Stimulated activated naive CD4-positive, alpha-beta T cell treated with Interleukin-2 at 50 U/mL for 16 hours (primary cell): ENCODE measurements around the gene ATP8B4.

Experiments
- DNase-seq: peaks from one replicate; lab custom pipeline; 2025; lab: John Stamatoyannopoulos, UW

The ATP8B4 gene

DNA sequence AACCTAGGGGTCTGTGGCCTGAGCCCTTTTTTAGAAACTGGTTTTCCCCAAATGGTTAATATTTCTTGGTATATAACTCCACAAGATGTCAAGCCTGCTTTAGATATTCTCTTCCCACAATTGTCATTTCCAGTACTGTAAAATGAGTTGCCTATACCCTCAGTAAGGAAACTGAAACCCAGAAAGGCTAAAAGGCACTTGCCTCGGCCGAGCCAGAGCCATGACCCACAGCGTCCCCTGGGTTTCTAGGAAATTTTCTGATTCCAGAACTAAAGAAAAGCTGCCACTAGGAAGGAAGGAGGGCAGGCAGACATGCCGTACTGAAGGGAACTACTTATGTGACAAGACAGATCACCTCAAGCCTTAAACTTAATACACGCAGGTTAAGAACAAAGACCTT, 59.1 kb downstream of the ATP8B4 start:
- no peak for DNase-seq

DNA sequence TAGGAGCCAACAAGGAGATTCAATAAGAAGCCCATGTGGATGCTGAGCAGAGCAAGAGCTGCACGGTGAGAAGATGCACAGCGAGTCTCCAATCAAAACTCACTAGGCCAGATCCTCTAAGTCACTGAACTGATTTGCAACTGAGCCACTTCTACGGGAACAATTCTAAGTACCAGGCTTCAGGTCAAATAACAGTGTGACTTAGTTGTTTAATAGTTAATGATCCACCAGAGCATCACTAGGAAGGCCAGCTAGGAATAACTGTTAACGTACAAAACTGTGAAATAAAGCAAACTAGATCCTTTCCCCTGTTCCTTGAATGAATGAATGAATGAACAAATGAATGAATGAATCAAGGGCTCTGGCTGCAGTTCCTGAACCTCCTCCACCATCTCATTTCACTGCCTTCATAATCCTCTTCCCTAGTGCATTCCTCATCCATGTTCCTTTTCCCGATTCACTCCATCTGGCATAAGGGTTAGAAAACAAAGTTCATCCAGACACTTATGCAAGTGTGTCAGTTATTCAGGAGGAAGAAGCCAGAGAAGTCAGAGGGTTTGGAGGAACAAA, 59.7 kb downstream of the ATP8B4 start:
- no peak for DNase-seq

DNA sequence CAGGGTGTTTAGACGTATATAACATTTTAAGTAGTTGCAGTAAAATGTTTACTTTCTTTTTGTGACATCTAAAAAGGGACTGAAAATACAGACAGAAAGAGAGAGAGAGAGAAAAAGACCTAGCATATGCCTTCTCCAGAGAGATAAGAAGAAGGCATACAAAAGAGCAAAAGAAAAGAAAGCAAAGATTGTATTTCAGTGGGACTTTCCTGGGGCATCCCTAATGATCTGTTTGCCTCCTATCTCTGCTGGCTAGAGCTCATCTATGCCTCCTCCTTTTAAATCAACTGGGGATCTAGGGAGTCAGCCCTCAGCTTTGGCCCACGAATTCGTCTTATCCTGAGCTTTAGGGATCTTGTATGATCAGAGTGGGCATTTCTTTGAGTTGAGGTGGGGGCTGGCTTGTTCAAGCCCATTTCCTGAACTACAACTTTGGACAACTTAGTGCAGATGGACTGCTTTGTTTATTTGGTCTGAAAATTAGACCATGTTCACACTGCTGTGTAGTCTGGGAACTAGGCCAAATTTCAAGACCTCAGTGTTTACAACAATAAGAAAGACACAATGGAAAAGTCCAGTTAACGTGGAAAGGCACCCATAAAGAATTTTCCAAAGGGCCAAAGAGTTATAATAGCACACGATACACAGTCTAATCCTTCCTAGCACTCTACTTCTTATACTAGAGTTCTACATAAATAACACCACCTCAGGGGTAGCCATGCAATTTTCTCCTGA, 61.0 kb downstream of the ATP8B4 start:
- no peak for DNase-seq

DNA sequence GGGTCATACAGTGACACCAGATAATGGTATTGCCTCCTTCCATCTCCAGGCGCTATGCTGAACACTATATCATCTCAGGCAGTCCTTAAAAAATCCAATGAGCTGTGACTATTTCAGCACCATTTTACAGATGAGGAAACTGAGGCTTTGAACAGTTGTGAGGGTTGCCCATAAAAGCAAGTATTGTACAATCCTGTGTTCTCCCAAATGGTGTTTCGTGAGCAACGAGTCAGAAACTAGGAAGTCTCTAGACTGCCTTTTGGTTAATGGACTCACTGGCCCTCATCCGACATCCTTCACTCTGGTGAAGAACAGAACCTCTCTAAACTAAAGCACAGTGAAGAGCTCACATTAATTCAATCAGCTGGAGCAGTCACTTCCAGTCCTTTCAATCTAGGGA, 61.8 kb downstream of the ATP8B4 start:
- DNase-seq = no peak

DNA sequence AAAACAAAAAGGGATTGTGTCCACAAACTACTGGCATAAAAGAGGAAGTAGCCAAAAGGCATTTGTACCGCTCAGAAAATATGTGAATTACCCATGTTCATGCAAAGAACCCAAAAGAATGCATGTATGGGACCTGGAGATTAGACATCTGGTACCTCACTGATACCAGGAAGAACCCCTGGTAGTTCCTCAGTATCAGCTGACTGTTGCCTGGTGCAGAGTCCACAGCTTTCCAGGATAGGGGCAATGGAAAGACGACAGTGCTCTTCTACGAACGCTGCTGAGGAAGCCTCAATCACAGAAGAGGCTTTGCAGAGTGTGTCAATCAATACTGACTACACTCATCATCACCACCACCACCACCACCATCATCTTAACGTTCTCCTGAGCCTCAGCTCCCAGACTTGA, 63.3 kb downstream of the ATP8B4 start:
- no peak for DNase-seq

DNA sequence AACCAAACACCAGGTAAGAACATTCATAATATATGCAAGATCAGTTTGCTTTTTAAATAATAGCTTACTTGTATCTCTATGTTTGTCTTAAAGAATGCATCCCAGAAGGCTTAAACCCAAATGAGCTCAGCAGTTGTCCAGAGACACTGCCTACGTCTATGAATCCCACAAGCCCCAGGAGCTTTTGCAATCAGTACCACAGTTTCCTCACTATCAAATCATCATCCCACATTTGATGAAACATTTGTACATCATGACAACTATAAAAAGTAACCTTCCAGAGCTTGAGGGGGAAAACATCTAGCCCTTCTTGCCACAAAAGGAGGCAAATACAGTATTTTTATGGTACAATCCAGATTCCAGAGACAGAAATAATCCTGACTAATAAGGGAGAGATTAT, 63.7 kb downstream of the ATP8B4 start:
- no peak for DNase-seq

DNA sequence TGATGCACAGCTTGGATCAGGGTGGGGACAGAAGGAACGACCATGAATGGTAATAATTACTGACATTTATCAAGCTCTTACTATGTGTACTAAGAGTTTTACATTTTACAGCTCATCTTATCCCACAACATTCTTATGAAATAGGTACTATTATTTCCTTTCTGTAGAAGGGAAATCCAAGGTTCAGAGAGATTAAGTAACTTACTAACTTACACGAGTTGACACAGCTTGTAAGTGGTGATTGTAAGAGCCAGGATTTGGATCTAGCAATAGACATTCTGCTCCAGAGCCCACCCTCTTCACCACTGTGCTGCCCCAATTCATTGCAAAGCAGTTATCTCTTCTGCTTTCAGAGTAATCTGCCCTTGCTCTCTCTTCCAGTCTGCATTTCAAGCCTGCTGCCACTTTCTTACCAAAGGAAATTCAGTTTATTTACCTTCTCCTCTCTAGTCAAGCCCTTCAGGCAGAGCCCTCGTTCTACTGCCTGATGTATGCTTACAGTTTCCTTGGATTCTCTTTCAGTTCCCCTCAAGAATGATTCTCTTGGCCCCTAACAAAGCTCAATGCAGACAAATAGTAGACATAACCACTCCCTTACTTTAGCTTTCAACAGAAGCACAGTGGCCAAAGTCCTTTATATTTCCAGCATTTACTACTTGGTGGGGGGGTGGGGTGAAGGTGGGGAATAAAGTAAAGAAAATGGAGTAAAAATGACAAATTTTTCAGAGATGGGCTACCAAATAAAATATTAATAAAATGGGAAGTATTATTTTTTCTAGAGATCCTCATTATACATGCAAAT, 65.8 kb downstream of the ATP8B4 start:
- no peak for DNase-seq

DNA sequence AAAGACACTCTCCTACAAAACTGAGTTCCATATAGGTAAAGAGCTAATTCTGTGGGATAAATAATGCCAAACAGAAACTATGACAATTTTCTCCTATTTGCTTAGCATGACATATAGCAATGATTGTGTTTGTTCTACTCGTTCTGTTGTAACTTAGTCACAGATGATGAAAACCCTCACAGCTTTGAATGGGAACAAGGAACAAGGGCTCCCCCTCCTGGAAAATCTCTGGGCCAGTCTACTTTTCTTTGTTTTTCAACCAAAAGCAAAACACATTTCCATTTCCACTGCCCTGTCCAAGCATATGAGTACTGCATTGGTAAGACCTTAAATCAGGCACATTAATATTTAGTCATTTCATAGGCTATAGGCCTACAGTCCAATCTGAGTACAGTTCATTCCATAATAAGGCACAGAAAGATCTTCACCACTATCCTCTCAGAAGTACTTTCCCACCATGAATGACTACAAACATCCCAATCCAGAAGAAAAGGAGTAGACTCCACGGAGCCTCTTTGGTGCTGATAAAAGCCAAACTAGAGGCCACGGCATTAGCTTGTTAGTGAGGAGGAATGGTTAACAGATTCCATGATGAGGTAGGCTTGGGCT, 67.1 kb downstream of the ATP8B4 start:
- DNase-seq = no peak

DNA sequence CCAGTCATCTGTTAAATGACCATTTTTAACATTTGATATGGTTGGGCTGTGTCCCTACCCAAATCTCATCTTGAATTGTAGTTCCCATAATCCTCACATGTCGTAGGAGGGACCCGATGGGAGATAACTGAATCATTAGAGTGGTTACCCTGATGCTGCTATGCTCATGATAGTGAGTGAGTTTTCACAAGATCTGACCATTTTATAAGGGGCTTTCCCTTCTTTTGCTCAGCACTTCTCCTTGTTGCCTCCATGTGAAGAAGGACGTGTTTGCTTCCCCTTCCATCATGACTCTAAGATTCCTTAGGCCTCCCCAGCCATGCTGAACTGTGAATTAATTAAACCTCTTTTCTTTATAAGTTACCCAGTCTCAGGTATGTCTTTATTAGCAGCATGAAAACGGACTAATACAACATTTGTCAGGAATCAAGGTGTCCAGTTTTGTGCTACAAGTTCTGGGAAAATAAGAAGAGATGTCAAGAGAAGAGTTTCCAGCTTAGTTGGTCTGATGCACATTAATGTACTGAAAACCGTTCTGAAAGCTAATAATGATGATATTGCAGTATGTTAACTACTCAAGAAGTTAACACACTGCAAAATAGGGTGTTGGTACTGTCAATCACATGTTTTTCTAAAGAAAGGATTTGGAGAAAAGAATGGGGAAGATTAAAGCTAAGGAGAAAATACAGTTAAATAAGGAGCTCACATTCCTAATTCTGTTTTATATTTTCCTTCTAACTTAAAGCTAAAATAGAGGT, 67.9 kb downstream of the ATP8B4 start:
- DNase-seq = no peak

DNA sequence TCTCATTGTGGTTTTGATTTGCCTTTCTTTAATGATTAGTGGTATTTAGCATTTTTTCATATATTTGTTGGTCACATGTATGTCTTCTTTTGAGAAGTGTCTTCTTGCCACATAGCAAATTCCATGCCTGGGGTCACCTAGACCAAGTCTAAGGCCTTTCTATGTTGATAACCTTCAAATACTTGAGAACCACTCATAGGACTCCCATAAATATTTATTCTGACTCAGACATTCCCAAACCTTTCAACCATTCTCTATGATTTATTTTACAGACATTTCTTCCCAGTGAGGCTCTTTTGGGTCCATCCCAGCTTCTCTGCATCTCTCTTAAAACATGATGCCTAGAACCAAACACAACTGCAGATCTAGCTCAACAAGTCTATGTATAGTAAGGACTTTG, 69.2 kb downstream of the ATP8B4 start:
- no peak for DNase-seq

DNA sequence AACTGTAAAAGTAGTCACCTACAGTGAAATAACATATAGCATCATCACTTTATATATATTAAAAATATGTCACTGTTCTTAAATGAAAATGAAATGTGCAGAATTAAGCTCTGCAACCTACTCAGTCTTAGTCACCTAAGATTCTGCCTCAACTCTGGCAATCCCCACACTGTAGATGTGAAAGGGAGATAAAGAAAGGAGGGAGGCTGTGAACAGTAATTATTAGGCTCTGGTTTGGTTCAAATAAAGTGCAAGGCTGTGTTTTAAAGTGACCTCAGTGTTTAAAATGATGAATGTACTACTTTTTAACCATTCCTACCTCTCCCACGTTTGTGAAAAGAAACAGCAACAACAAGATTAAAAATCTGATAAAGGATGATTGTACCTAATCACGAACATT, 72.2 kb downstream of the ATP8B4 start:
- no peak for DNase-seq

DNA sequence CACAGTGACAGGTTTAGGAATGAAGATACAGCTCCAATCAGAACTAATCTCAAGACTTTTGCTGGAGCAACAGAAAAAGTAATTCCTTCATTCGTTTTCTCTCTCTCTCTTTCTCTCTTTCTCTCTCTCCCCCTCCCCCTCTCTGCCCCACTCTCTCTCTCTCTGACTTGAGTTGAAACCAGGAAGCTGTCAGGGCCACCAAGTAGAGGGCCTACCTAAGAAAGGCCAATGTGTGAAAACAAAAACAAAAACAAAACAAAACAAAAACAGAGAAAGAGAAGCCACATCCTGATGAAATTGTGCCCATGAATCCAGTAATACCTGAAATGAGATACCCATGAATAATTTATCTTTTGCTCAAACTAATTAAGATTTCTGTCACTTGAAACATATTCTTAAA, 72.9 kb downstream of the ATP8B4 start:
- DNase-seq = no peak

DNA sequence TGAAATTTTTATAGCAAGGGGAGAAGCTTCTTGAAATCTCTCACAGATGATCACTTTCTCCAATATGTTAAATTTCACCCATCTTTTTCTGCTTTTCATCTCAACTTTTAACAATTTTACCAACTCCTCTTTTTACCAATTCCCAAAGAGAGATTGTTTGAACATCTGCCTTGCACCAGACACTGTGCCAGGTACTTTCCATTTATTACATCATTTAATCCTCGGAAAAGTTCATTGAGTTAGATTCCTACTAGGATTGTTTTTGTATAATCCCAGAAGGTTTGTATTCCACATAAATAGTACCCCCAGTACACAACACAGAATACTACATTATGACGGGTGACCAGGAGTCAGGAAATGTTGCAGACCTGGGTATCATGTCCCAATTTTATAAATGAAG, 74.1 kb downstream of the ATP8B4 start:
- DNase-seq = no peak

DNA sequence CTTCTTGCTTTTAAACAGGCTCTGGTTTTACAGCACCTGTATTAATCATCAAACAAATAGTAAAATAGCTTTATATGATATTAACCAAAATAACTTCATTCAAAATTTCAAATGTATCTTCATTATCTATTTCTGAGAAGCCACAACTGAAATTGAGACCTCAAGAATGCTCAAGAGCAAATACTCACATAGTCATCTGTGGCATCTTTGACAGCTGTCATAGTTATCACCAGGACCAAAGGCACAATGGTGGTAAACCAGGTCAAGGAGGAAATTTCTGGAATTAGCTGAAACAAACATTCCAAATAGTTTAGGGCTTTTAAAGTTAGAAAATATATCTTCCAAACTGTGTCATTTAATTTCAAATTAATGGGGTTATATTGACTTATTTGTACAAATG, 74.6 kb downstream of the ATP8B4 start:
- DNase-seq = no peak

DNA sequence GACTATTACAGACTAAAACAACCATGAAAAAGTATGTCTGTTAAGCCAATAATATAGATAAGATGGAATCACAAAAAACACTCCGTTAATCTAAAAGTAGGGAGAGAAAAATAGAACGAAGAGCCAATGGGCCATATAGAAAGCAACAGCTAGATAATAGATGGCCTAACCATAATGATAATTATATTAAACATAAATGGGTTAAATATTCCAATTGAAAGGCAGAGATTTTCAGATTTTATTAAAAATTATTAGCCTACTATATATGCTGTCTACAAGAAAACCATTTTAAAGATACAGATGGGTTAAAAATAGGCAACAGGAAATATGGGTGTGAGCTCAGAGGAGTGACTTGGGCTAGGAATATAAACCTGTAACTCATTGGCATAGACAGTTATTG, 76.3 kb downstream of the ATP8B4 start:
- no peak for DNase-seq

DNA sequence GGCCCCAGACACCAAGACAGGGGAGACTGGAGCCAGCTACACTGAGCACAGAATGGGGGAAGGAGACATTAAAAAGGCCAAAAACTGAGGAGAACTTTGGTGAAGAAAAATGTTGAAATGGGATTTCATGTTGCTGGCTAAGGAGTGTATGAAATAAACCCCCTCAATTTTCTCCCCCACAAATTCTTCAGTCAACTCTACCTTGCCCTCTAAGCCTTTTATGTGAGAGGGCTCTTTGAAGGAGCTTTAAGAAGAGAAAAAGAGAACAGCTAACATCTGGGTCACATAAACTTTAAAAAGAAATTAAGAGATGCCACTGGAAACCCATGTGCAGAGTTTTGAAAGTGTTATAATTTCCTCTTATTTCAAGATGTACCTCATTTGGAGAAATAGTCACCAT, 88.6 kb downstream of the ATP8B4 start:
- DNase-seq = no peak

DNA sequence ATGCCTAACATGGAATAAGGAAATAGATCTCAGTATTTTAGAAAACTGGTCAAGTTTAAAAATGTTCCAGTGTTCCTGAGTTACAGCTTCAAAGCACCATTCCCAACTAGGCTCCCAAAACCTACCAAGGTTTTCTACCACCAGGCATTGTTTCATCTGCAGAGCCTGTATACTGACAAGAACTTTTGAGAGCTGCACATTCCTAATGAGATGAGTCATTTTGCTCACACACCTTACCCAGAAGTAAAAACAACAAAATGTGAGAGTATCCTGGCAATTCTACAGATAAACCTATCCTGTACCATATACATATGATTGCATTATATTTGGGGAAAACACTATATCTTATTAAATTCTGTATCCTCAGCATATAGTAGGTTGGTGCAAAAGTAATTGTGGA, 90.7 kb downstream of the ATP8B4 start:
- no peak for DNase-seq

DNA sequence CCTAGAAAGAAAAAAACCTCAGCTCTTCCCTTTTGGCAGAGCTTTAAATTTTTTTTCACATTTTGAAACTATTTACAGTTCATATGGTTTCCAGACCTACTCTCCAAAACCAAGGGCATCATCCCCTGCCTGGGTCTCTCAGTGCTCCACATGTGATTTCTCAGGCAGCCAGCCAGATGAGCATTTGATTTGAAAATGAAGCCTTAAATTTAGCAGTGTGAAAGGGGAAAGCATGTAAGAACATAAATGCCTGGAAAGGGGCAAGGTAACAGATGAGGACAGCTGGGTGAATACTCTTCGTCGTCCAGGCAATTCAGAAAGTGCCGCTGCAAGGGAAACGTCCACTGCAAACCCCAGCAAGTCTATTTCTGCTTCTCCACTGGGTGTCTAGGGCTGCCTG, 94.8 kb downstream of the ATP8B4 start:
- no peak for DNase-seq

DNA sequence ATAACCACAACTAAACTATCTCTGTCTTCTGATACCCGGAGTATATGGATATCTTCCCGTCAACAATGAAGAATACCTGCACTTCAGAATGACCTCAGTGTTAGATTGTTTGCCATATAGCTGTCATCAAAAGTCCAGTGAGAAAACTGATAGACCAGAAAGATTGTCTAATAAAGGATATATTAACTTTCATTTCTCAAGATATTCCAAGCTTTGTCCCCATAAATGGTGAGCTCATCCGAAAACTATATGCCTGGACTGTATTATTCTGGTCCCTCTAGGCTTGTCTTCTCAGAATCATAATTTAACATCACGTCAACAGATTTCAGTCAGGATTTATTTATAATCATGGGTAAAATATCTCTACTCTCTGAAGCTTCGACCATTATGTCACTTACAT, 100.5 kb downstream of the ATP8B4 start:
- DNase-seq = no peak

DNA sequence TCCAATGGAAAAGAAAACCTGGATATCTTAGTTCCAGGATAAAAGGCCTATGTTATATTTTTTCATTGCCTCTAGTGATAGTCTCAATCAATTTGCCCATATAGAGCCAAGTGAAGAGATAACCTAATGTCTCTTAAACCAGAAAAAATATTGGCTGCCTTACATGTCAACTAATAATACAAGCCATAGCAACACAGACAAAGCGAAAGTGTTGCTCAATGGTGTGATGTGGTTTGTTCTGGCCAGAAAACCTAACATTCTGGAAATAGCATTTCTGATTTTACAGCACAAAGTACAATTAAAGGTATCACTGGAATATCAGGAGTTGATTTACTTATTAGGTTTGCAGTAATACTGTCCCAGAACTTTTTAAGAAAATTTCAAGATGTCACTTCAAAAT, 101.5 kb downstream of the ATP8B4 start:
- no peak for DNase-seq

DNA sequence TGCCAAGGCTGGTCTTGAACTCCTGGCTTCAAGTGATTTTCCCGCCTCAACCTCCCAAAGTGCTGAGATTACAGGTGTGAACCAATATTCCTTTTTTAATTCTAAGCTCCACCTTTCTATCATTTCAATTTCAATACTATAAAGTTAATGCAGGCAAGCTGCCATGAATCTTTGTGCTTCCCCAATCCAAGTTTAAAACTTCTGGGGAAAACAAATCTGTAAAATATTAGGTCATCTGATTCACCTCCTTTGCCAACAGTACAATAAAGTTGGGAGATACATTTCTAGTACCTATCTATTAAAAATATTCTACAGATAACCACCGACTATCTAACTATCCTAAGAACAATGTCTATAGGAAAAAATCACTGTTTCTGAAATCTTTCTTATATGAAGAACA, 102.1 kb downstream of the ATP8B4 start:
- no peak for DNase-seq

DNA sequence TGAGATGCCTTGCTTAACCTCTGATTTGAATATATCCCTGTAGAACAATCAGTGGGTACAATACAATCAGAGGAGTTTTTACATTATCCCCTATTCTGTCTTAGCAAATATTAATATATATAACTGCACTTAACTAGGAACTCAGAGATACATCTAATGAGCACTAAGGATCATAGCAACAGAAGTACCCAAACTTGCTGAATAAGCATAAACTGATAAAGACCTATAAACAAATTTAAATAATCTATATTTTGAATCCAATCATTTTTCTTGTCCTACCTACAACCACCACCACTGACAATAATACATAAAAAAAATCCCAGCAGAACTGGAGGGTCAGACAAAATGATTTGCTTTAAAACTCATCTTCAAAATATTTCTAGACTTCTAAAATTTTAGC, 106.2 kb downstream of the ATP8B4 start:
- DNase-seq = no peak
